NCI-H774 (cell line): ENCODE data around the gene FAM20C.

Experiments
- DNase-seq: peaks from one replicate; lab custom pipeline; 2025; lab: John Stamatoyannopoulos, UW

The FAM20C gene

DNA sequence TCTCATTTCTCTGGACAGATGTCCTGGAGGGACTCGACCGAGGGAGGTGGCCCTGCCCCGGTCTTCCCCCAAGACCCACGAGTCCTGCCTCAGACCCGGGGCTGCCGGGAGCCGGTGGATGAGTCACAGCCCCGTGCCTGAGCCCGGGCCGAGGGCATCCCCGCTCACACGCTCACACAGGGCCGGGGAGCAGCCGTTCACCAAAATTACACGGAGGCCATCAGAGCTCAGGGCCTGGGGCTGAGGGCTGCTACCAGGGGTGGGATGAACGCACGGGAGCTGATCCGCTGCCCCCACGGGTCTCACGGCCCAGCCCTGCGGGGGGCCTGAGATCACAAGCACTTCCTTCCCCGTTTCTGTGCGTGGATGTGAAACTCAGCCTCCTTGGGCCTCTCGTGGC lies 17.5 kb downstream of the FAM20C start:
- no peak for DNase-seq

DNA sequence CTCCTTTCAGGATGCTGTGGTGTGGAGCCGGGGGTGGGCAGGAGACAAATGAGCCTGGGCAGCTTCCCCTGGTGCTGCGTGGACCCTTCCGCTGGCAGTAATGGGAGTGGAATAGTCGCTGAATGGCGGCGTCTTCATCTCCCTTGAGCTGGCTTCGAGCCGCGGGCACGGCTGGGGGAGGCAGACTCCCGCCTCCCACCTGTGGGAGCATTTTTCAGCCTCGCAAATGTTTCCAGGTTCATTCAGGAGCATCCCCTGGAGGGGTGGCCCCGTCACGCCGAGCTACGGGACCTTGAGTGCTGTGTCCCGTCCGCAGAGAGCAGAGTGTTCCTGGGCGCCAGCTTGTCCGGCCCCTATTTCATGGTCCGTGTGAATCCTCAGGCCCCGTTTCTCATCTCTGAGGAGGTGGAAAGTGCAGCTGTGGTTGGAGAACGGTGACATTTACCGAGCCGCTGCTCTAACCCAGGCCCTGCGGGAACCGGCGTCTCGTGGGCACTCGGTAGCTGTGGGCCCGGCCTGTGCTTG lies 18.1 kb downstream of the FAM20C start:
- DNase-seq: no peak

DNA sequence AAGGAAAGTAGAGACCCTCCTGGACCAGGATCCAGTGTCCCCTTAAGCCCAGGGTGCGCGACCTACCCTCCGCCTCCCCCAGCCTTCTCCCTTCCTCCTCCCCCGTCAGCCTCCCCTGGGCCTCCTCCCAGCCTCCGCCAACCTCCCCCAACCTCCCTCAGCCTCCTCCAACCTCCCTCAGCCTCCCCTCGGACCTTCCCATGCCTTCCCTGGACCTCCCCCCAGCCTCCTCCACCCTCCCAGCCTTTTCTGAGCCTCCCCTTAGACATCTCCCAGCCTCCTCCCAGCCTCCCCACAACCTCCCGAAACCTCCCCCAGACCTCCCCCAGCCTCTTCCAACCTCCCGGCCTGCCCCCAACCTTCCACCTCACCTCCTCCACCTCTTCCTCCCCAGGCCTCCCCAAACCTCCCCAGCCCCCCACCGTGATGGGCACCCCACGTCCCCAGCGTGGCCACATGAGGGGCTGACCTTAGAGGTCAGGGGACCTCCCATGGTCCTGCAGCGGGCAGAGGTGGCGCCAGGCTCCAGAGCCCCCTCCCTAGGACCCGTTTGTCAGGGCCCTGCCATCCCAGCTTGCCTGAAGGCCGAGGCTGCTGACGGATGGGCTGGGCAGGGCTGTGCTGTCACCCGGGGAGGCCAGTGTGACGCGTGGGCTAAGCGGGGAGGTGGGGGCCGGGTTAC lies 18.8 kb downstream of the FAM20C start:
- DNase-seq: no peak

DNA sequence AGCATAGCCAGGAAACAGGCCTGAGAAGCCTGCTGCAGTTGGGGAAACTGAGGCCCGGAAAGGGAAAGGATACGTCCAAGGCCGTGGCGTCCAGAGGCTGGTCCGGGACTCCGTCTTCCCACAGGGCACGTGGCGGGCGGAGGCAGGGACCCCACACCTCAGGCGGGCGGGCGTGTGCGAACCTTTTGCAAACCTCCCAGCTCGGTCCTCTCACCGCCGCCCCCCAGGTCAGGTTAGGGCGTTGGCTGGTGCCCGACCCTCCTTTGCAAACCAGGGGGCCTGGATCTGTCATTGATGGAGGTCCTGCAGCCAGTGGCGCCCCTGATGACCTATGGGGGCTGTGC lies 19.3 kb downstream of the FAM20C start:
- DNase-seq: no peak

DNA sequence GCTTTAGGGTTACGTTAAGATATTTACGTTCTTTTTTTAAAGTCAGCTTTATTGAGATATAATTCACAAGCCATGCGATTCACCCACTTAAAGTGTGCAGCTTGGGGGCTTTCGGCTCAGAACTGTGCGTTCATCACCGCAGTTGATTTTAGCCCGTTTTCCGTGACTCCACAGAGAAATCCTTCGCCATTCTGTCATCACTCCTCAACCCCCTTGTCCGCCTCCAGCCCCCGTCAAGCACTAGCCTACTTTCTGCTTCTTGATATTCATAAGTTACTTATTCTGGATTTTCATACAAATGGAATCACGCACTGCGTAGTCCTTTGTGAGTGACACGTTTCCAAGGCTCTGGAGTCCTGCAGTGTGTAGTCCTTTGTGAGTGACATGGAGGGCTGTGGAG lies 20.4 kb downstream of the FAM20C start:
- DNase-seq: no peak

DNA sequence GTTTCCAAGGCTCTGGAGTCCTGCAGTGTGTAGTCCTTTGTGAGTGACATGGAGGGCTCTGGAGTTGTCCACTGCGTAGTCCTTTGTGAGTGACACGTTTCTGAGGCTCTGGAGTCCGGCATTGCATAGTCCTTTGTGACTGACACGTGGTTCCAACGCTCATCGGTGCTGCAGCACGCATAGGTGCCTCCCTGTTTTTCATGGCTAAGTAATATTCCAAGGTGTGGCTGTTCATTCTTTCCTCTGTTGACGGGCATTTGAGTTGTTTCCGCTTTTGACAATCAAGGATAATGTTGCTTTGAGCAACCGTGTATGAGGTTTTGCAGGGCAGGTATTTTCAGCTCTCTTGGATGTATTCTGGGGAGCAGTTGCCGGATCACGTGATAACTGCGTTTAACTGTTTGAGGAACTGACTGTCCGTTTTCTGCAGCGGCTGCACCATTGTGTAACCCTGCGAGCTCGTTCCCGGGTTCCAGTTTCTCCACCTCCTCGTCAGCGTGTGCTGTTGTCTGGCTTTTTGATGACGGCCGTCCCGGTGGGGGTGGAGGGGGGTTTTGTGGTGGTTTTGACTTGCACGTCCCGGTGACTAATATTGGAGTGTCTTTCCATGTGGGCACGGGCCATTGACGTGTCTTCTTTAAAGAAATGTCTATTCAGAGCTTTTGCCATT lies 21.1 kb downstream of the FAM20C start:
- DNase-seq: no peak

DNA sequence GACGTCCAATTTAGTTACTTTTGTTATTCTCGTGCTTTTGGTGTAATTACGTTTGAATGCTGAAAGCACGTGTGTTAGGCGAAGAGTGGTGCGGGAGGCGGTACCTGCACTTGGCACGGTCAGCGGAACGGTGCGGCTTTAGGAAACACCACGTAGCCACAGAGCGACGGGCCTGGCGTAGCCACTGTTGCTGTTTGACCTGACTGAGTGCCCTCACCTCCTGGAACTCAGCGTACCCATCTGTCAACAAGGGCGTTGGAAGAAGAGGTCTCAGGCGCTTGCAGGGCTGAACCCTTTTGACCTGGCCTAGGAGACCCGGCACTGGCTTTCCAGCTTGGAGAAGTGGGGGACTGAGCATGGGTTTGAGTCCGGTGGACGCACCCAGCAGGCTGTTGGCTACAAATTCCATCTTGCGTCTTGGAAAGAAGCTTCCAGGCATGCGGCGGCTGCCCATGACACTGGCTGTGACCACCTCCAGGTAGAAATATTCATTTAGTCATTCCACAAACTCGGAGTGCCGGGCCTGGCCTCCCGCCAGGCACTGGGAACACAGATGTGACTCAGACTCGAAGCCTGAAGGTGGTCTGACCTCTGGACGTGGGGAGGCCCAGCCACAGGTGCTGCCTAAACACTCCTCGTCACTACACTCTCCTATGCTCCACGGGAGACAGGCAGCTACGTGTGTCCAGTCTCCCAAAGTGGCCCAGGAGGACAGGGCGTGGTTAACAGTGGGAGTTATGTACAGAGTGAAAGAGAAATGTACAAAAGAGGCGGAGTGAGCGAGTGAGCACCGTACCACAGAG lies 22.2 kb downstream of the FAM20C start:
- no peak for DNase-seq

DNA sequence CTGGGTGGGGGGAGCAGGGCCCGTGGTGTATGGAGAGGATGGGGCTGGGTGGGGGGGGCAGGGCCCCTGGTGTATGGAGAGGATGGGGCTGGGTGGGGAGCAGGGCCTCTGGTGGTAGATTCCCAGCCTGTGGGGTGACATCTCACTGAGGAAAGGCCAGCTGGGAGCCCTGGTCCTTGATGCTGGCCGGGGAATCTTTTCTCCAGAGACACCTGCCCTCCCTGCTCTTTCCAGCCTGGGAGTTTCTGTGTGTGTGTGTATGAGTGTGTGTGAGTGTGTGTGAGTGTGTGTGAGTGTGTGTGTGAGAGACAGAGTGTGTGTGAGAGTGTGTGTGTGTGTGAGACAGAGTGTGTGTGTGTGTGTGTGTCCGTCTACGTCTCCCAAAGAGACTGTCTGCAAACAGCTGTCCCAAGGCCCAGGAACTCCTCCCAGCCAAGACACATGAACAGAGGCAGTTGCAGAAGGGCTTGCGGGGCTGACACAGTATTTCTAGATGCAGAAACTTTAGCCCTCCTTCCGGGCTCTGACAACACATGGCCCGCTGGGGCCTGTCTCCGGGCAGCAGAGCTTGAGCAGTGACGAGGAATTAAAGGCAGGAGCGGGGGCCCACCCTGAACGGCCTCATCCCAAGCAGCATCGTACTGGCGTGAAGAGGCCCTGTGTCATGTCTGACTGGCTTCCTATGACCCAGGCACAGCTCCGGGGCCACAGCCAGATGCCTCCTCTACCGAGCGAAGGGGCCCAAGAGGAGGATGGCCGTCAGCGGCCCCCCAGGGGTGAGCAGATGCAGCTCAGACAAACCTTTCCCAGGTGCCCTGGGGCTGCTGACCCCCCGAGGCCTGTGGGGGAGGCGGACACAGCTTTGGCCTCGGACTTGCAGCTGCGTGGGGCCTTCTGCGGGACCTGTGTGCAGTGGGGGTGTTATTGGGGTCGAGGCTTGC lies 24.3 kb downstream of the FAM20C start:
- DNase-seq: no peak

DNA sequence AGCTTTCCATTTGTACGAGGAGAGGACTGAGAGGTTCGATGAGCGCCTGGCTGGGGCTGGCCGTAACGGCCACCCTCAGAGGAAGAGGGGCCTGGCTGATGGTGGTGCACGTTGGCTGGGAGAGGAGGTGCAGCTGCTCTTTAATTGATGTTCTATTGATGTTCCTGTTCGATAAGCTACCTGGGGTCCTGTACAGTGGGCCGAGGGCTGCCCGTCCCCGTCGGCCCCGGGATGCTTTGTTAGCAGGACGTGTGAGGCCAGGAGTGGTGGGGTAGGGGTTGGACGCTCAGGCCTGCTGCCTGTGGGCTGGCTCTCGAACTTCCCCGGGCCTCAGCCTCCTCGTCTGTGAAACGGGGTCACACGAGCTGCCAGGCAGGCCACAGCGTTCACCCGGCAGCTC lies 25.4 kb downstream of the FAM20C start:
- DNase-seq: no peak

DNA sequence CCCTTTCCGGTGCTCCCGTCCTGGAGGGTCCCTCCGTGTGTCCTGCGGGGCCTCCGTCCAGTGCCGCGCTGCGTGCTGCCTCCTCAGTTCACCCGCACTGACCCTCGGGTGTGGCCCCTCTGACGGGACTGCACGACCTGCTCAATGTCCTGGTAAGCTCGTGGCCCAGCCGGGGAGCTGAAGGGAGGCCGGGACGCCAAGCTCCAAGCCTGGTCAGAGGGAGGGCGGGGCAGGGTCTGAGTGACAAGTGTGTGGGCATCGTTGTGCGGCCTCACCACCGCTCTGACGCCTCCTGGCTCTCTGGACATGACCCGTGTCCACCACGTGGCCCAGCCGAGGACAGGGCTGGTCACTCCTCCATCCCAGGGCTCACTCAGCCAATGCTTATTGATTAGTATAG lies 25.9 kb downstream of the FAM20C start:
- DNase-seq: no peak

DNA sequence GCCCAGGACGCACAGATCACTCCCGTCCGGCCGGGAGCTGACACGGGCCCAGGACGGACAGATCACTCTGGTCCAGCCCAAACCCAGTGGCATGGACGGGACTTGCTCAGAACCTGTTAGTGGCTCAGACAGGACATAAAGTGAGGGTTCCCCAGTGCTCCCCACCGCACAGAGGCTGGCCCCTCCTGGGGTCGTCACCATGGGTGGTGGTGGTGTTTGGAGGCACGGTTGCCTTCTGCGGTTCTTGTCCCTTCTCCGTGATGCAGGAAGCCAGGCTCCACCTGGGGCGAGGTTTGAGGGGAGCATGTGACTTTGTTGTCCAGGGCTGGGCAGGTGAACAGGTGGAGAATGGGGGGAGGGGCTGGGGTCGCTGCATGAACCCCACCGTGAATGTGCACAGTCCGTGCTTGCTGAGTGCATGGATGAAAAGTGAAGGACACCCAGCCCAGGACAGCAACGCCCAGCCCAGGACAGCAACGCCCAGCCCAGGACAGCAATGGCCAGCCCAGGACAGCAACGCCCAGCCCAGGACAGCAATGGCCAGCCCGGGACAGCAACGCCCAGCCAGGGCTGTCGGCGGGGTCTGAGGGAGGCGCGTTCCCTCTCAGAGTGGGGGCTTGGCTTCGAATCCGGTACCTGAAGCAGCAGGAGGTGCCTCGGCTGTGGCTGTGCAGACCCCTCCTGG lies 26.7 kb downstream of the FAM20C start:
- no peak for DNase-seq

DNA sequence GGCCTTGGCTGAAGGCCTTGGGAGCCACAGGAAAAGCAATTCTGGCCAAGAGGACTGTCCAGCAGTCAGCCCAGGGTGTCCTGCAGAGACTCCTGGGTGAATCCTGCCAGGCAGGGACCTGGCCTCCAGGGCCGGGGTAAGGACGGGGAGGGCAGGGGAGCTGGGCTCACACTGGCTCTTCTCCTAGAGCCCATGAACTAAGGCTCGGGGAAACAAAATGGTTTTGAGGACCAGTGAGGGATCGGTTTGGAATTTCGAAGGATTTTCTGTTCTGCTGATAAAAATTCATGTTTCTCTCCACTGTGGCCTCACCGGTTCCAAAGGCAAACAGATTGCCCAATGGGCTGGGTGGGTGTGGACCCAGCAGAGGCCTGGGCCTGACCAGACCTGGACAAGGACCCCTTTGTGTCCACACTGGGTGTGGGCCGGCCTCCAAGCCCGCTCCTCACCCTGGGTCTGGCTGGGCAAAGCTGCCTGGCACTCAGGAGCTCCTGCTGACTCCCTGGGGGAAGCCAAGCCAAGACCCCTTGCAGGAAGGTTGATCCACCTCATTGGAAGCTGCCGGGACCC lies 27.3 kb downstream of the FAM20C start:
- no peak for DNase-seq

DNA sequence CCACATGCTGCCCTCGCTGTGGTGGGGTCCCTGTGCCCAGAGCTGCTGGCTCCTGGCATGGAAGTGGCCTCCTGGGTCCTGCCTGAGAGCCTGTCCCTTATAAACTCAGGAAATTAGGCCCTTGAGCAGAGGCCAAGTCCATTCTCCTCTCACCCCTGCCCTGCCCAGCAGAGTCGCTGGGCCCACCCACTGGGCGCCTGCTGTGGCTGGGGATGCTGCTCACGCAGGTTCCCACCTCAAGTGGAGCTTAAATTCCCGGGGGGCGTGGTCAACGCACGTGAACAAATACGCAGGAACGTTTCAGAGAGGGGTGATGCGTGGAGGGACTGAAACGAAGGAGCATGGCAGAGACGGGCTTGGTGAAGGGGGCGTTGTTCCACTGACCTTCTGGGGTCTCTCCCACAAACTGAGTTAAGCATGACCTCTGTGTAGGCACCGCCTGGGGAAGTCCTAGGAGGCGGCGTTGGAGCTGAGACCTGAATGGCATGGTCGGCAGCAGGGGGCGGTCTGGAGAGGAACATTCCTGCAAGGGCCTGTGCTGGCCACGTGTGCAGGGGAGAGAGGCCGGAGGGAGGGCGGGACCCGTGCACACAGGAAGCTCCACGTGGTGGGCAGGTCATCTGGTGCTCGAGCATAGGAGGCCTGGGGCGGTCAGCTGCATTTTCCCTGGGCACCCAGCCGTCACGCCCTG lies 27.9 kb downstream of the FAM20C start:
- no peak for DNase-seq

DNA sequence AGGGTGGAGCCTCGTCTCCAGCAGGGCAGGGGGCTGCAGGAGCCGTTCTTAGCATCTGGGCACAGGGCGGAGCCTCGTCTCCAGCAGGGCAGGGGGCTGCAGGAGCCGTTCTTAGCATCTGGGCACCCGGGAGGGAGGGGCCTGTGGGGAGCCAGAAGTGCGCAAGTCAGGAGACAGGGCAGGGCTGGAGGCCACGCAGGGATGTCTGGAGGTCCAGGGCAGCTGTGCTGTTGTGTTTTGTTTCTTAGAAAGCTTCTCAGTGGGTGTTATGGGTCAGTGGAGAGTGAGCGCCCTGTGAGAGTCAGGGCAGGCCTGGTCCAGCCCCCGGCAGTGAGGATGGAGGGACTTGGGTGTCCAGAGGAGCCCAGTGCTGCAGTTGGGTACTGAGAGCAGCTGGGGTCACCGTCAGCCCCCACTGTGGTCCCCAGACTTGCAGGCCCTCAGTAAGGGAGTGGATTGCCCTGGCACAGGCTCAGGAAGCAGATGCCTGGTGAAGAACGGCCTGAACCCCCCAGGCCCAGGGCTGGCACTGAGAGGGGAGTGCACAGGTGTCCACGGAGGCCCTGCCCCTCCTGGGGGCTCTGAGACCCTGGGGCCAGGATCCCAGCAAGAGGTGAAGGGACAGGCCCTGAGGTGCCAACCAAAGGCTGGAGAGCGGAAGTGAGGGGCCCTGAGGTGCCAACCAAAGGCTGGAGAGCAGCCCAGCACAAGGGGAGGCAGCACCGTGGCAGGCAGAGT lies 29.8 kb downstream of the FAM20C start:
- no peak for DNase-seq

DNA sequence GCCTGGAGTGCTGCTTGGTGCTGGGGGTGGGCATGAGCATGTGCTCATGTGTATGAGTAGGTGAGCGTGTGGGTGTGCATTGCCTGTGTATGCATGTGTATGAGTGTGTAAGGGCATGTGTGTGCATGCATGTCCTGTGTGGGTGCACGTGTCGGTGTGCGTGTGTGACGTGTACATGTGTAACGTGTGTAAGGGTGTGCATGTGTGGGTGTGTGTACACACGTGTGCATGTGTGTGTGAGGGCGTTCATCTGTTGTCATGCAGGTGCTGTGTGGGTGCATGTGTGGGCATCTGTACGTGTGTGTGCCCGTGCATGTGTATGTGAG lies 30.3 kb downstream of the FAM20C start:
- no peak for DNase-seq

DNA sequence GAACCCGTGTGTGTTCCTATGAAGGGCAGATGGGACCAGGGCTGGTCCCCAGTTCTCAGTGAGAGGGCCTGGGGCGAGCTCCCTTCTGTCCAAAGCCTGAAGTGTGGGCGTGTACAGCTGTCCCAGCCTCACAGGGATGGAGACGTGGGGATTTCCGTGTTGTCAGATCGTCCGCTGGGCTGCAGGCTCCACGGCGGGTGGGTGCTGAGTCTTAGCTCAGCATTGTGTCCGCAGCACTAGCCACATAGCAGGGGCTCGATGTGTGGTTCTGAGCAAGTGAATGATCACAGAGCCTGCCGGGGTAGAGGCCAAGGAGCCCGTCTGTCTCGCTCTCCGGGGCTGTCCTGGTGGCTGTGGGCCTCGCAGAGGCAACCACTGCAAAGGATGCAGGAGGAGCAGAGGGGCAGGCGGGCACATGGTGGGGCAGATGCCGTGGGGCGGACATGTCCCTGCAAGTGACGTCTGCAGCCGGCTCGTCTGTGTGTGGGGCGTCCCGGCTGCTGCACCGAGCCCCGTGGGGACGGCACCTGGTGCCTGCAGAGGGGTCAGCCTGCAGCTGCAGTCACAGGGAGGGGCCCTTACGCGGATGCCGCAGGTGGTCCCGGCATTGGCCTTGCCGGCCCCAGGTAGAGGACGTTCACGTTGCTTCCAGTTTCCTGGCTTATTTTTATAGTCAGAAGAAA lies 30.9 kb downstream of the FAM20C start:
- DNase-seq: no peak

DNA sequence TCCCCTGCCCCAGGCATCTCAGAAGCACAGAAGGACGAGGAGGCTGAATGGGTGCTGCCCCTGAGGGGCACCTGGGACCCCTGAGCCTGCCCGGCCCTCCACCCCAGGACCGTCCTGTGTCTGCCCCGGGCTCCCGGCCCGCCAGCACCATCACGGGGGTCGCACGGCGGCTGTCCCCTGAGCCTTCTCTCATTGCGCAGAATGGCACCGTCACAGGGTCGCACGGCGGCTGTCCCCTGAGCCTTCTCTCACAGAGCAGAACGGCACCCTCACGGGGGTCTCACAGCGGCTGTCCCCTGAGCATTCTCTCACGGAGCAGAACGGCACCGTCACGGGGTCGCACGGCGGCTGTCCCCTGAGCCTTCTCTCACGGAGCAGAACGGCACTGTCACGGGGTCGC lies 31.5 kb downstream of the FAM20C start:
- no peak for DNase-seq

DNA sequence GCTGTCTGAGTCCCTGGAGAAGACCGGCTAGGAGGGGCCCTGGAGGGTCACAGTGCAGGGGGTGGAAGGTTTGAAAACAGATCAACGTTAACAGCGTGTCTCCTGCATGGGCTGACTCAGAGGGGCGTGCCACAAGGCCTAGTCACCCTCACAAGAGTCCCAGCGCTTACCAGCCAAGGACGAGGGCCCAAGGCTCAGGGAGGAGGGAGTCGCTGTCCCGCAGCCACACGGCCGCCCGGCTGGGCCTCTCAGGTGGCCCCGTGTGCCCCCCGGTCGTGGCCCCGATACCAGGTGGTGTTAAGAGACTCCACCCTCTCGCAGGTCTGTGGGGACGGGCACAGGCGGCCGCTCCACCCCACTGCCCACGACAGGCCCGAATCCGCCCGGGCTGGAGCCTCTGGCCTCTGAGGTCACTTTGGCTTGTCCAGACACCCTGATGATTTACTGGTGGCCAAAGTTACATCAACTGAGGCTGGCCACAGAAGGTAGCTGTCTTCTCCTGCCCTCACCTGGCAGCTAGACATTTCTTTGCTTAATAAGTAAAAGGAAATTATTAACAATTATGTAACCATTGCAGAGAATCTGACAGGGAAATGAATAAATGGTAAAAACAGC lies 34.0 kb downstream of the FAM20C start:
- no peak for DNase-seq

DNA sequence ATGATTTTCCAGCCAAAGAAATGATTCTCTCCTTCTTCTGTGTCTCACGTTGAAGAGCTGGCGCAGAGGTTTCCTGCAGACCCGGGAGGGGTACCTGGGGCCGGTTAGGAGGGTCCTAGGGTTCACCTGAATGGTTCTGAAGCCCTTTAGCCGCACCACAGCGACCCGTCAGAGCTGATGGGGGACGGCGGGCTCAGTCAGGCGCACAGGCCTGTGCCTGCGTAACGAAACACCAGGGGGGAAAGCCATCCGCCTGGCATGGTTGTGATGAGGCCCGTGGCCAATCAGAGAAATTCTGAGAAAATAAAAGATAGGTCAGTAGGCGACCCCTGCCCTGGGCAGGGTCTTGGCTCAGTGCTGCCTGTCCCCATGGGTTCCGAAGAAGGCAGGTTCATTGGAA lies 35.6 kb downstream of the FAM20C start:
- DNase-seq: no peak
